A673 (cell line): ENCODE data around the gene BNC2. TPM values are rescaled to one million over a fixed set of nuclear protein-coding genes. Genes with fewer than 3 reads are reported as not detected.

Experiments used
- BruUV-seq: library from RNA; stranded (reverse); fragments of 400-500 nt; replicated peaks from 2 replicates; lab custom pipeline; 2021; lab: Mats Ljungman, UMichigan
- CTCF ChIA-PET: fragments of 300-600 bp; sonication (Branson Sonifier 250); formaldehyde crosslinking; loops from one replicate; lab custom pipeline; 2022; ENCODE audit warnings: antibody characterized with exemption; lab: Charles Lee
- POLR2A ChIA-PET: fragments of 300-600 bp; sonication (Branson Sonifier 250); formaldehyde crosslinking; loops from one replicate; lab custom pipeline; 2022; ENCODE audit warnings: antibody characterized with exemption; ENCODE audit not compliant: low non-redundant PET; lab: Charles Lee
- DNase-seq: peaks from one replicate; pipeline ENCODE4 v3.0.0-alpha.2; 2015; ENCODE audit warnings: low spot score
- H3K27ac ChIP-seq: fragments of 200-600 bp; sonication (generic); 2 replicates; pipeline ENCODE4 v1.5.1; 2016; ENCODE audit warnings: mixed run types, low read depth, mild to moderate bottlenecking, mixed read lengths, antibody characterized with exemption, low read length; ENCODE audit not compliant: poor library complexity, severe bottlenecking
- H3K27me3 ChIP-seq: fragments of 200-600 bp; sonication (generic); replicated peaks from 2 replicates; pipeline ENCODE4 v1.6.1; 2017; ENCODE audit warnings: mixed run types, low read depth, mild to moderate bottlenecking, mixed read lengths, antibody characterized with exemption, low read length; ENCODE audit not compliant: insufficient read depth, poor library complexity
- H3K36me3 ChIP-seq: fragments of 200-600 bp; sonication (generic); 2 replicates; pipeline ENCODE4 v1.6.1; 2016; ENCODE audit warnings: mixed run types, mild to moderate bottlenecking, mixed read lengths, antibody characterized with exemption, low read length; ENCODE audit not compliant: insufficient read depth, poor library complexity, severe bottlenecking
- H3K4me1 ChIP-seq: fragments of 200-600 bp; sonication (generic); 2 replicates; pipeline ENCODE4 v1.6.1; 2017; ENCODE audit warnings: mixed run types, mild to moderate bottlenecking, mixed read lengths, antibody characterized with exemption, low read length; ENCODE audit not compliant: insufficient read depth, poor library complexity, severe bottlenecking
- H3K4me3 ChIP-seq: fragments of 200-600 bp; sonication (generic); 2 replicates; pipeline ENCODE4 v1.5.1; 2016; ENCODE audit warnings: low read depth, mixed run types, mild to moderate bottlenecking, mixed read lengths, low read length; ENCODE audit not compliant: poor library complexity, severe bottlenecking
- H3K9me3 ChIP-seq: fragments of 200-600 bp; sonication (generic); 2 replicates; pipeline ENCODE4 v1.6.1; 2016; ENCODE audit warnings: mixed run types, low read depth, mild to moderate bottlenecking, mixed read lengths, antibody characterized with exemption, low read length; ENCODE audit not compliant: poor library complexity, severe bottlenecking
- CTCF ChIP-seq: fragments of 300-800, 200-600 bp; sonication (generic); conservative IDR thresholded peaks from 2 replicates; pipeline ENCODE4 v1.5.1; 2017; ENCODE audit warnings: low read depth, mild to moderate bottlenecking, antibody characterized with exemption, low read length, moderate library complexity, mixed read lengths
- EZH2 ChIP-seq: fragments of 200-600 bp; sonication (generic); IDR thresholded peaks from 2 replicates; pipeline ENCODE4 v1.6.1; 2017; ENCODE audit warnings: borderline replicate concordance, low read depth, mild to moderate bottlenecking, mixed read lengths, antibody characterized with exemption, low read length; ENCODE audit not compliant: poor library complexity, severe bottlenecking
- intact Hi-C: fragments of 100-400 bp; cut with micrococcal nuclease; formaldehyde crosslinking; loops from one replicate; pipeline ENCODE4 v1.10.0; 2022; ENCODE audit not compliant: unreplicated experiment
- total RNA-seq: library from RNA; stranded (reverse); gene quantifications from 2 replicates; pipeline ENCODE4 v1.2.3, GENCODE V29; 2021

BNC2 gene
- total RNA-seq, 1 experiment from 2014 or later: 0.45 TPM

- TF ChIP-seq CTCF (no peak), EZH2 (no peak)
- DNase-seq: no peak
- no peaks in the 10 kb centered on the region for H3K4me1 ChIP-seq
- intact Hi-C loops: no loop called here
- no TSS peak for BruUV-seq
- H3K9me3 ChIP-seq: no peaks in the 10 kb centered on the region
- H3K36me3 ChIP-seq: no peaks in the 10 kb centered on the region
- H3K4me3 ChIP-seq: no peak overlapping the region
- no peak overlapping the region for H3K27ac ChIP-seq
- CTCF ChIA-PET: no interaction called here
- POLR2A ChIA-PET: no interaction called here
- H3K27me3 ChIP-seq: no peaks in the 10 kb centered on the region
Measured at GRCh38 chr9:16527573-16527972, 342.9 kb downstream of the BNC2 start.

GRCh38 chr9:16526380-16526779, 344.1 kb downstream of the BNC2 start:
- DNase-seq: no peak
- POLR2A ChIA-PET: no interaction called here
- no peaks in the 10 kb centered on the region for H3K36me3 ChIP-seq
- H3K27ac ChIP-seq: no peak overlapping the region
- H3K9me3 ChIP-seq: no peaks in the 10 kb centered on the region
- intact Hi-C loops: no loop called here
- TF ChIP-seq CTCF (no peak), EZH2 (no peak)
- H3K4me1 ChIP-seq: no peaks in the 10 kb centered on the region
- CTCF ChIA-PET: no interaction called here
- no peak overlapping the region for H3K4me3 ChIP-seq
- no peaks in the 10 kb centered on the region for H3K27me3 ChIP-seq
- BruUV-seq: no TSS peak

GRCh38 chr9:16524823-16525222, 345.6 kb downstream of the BNC2 start:
- Histone ChIP-seq H3K9me3 (no peaks in the 10 kb centered on the region), H3K4me3 (no peak overlapping the region), H3K27me3 (no peaks in the 10 kb centered on the region), H3K4me1 (no peaks in the 10 kb centered on the region), H3K36me3 (no peaks in the 10 kb centered on the region), H3K27ac (no peak overlapping the region)
- TF ChIP-seq CTCF: no peak
- TF ChIP-seq EZH2: no peak
- intact Hi-C loops: no loop called here
- BruUV-seq: no TSS peak
- no peak for DNase-seq
- CTCF ChIA-PET: no interaction called here
- POLR2A ChIA-PET: no interaction called here
